ENCODE data around the gene GMPR2. TPM values are rescaled to one million over a fixed set of nuclear protein-coding genes. Genes with fewer than 3 reads are reported as not detected.

GMPR2 gene
- total RNA-seq, 1 donor from 2014 or later = 66.2 TPM

DNA sequence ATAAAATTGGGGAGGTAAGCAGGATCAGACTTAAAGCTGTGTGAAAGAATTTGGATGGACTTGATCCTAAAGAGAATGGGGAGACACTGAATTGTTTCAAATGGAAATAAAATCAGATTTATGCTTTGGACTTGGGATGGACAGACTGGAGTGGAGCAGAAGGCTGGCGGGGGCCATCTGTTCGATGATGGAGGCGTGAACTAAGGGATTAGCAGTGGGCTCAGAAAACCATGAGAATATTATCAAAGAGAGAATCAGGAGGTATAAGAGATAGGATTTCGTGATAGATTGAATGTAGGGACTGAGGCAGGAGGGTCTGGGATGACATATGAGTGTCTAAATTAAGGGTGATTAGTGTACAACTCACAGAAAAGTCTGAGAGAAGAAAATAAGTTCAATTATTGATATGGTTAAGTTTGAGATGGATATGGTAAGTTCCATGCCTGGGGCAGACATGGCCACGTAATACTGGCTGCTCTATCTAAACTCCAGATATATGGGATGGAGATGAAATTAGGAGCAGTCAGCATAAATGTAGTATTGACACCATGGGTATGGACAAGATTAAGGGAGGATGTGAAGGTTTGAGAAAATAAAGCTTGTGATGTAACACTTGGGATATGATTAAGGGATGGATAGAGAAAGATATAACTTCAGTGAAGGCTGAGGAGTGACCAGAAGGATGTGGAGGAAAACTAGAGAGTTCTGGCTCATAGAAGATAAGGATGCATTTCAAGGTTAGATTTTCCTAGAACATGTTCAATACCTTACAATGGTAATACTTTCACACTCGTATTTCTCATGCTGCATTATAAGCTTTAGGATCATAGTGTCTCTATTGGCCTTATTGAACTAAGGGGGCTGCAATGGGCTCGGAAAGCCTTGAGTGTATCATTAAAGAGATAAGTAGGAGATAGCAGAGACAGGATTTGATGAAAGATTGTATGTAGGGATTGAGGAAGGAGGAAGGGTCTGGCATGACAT is 28.3 kb upstream of the GMPR2 start:
- no peak overlapping the region for H3K27ac Mint-ChIP-seq (ENCODE audit: unreplicated experiment)
- H3K27me3 Mint-ChIP-seq (ENCODE audit: low read depth) = no peaks in the 10 kb centered on the region
- H3K9me3 Mint-ChIP-seq = no peaks in the 10 kb centered on the region
- DNase-seq (ENCODE audit: low read depth, low spot score) = no peak
- peaks cover 36% of the 10 kb centered on the region for H3K36me3 Mint-ChIP-seq (ENCODE audit: low read depth)
- peaks cover 5% of the 10 kb centered on the region for H3K4me1 Mint-ChIP-seq
- peak overlapping the region; percentile 2 for H3K4me3 Mint-ChIP-seq
- TF ChIP-seq, protein P1, sequence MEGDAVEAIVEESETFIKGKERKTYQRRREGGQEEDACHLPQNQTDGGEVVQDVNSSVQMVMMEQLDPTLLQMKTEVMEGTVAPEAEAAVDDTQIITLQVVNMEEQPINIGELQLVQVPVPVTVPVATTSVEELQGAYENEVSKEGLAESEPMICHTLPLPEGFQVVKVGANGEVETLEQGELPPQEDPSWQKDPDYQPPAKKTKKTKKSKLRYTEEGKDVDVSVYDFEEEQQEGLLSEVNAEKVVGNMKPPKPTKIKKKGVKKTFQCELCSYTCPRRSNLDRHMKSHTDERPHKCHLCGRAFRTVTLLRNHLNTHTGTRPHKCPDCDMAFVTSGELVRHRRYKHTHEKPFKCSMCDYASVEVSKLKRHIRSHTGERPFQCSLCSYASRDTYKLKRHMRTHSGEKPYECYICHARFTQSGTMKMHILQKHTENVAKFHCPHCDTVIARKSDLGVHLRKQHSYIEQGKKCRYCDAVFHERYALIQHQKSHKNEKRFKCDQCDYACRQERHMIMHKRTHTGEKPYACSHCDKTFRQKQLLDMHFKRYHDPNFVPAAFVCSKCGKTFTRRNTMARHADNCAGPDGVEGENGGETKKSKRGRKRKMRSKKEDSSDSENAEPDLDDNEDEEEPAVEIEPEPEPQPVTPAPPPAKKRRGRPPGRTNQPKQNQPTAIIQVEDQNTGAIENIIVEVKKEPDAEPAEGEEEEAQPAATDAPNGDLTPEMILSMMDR (conservative IDR thresholded peaks at IDR 0.05) = no peak

DNA sequence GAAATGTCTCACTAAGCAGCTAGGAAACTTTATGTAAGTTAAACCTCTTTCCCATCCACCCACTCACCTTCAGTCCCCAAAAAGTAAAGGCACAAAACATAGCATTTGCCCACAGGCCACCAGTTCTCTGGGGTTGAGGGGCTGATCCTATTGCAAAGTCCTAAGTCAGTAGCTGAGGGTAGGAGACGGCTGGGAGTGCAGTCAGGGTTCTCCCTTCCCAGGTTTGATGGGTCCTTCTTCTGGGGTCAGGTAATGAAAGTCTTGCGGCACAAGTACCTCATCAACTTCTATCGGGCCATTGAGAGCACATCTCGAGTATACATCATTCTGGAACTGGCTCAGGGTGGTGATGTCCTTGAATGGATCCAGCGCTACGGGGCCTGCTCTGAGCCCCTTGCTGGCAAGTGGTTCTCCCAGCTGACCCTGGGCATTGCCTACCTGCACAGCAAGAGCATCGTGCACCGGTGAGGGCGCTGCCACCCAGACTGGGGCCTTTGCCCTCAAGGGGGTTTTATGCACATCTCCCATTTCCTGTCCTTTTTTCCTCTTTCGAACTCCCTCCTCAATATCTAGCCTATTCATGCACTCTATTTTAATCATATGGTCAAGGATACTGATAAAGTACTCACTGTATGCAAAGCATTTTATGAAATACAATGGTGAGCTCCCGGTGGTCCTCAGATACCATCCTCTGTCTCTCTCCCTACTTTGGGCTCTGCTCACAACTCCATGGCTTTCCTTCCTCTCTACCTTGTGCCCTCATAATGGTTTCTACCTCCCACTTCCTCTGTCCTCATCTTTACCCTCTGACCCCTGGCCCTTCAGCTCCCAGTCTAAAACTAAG is 26.2 kb upstream of the GMPR2 start:
- Mint-ChIP-seq H3K36me3 (ENCODE audit: low read depth) (peaks cover 34% of the 10 kb centered on the region), H3K4me1 (peaks cover 6% of the 10 kb centered on the region), H3K4me3 (no peak overlapping the region), H3K27me3 (ENCODE audit: low read depth) (no peaks in the 10 kb centered on the region), H3K9me3 (no peaks in the 10 kb centered on the region), H3K27ac (ENCODE audit: unreplicated experiment) (no peak overlapping the region)
- DNase-seq (ENCODE audit: low read depth, low spot score) = no peak
- TF ChIP-seq, protein P1 (conservative IDR thresholded peaks at IDR 0.05) = no peak

DNA sequence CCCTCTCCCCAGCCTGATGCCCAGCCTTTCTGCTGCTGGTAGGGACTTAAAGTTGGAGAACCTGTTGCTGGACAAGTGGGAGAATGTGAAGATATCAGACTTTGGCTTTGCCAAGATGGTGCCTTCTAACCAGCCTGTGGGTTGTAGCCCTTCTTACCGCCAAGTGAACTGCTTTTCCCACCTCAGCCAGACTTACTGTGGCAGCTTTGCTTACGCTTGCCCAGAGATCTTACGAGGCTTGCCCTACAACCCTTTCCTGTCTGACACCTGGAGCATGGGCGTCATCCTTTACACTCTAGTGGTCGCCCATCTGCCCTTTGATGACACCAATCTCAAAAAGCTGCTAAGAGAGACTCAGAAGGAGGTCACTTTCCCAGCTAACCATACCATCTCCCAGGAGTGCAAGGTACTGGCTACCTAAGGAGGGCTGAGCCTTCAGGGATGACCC is 25.6 kb upstream of the GMPR2 start:
- Mint-ChIP-seq H3K4me3 (no peak overlapping the region), H3K27me3 (ENCODE audit: low read depth) (no peaks in the 10 kb centered on the region)

DNA sequence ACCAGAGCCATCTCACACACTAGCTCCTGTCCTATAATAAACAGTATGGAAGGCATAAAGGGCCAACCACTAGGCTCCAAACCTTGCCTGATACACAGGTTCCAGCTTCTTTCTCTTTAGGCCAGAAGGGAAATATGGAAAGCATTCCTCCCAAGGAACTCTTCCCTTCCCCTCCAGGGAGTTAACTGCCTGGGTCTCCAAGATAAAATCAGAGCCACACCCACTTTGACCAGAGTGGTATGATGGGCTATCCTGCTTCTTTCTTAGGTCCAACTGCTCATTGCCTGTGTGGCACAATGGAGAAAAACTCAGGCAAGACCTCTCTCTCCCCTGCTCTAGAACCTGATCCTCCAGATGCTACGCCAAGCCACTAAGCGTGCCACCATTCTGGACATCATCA is 25.1 kb upstream of the GMPR2 start:
- H3K27ac Mint-ChIP-seq (ENCODE audit: unreplicated experiment) = no peak overlapping the region
- no peak for DNase-seq (ENCODE audit: low read depth, low spot score)
- TF ChIP-seq, protein P1 (conservative IDR thresholded peaks at IDR 0.05) = no peak
- peaks cover 30% of the 10 kb centered on the region for H3K36me3 Mint-ChIP-seq (ENCODE audit: low read depth)
- peaks cover 10% of the 10 kb centered on the region for H3K4me1 Mint-ChIP-seq
- no peaks in the 10 kb centered on the region for H3K27me3 Mint-ChIP-seq (ENCODE audit: low read depth)
- no peak overlapping the region for H3K4me3 Mint-ChIP-seq
- no peaks in the 10 kb centered on the region for H3K9me3 Mint-ChIP-seq

More for the DNA sequence above, 25.6 kb upstream of the GMPR2 start:
- Mint-ChIP-seq H3K27ac (ENCODE audit: unreplicated experiment) (no peak overlapping the region), H3K36me3 (ENCODE audit: low read depth) (peaks cover 32% of the 10 kb centered on the region), H3K9me3 (no peaks in the 10 kb centered on the region), H3K4me1 (peaks cover 10% of the 10 kb centered on the region)
- TF ChIP-seq, protein P1 (conservative IDR thresholded peaks at IDR 0.05) = no peak
- no peak for DNase-seq (ENCODE audit: low read depth, low spot score)

DNA sequence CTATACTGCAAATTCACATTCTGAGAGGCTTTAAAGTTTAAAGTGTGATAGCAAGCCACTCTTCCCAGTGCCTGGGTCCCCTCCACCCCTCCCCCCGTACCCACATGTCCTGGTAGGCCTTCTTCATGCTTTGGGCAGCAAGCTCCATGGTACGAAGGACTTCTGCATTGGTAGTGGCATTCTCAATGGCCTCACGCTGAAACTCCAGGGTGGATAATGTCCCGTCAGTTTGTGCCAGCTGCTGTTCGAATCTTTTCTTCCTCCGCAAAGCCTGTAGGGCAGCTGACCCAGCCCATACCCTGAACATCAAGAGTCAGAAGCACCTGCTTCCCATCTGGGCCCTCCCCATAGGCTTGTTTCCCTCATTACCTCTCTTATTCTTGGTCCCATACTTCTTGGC is 21.4 kb upstream of the GMPR2 start:
- TF ChIP-seq, protein P1 (conservative IDR thresholded peaks at IDR 0.05) = no peak
- Mint-ChIP-seq H3K36me3 (ENCODE audit: low read depth) (peaks cover 20% of the 10 kb centered on the region), H3K27me3 (ENCODE audit: low read depth) (no peaks in the 10 kb centered on the region), H3K27ac (ENCODE audit: unreplicated experiment) (no peak overlapping the region), H3K4me1 (peaks cover 34% of the 10 kb centered on the region), H3K4me3 (peak overlapping the region; percentile 91), H3K9me3 (no peaks in the 10 kb centered on the region)
- no peak for DNase-seq (ENCODE audit: low read depth, low spot score)
